HepG2 (cell line): ENCODE results near the gene NT5DC2. TPM values are rescaled to one million over a fixed set of nuclear protein-coding genes. Genes with fewer than 3 reads are reported as not detected.

Source experiments
- CENPT ChIP-seq: sonication (generic); formaldehyde crosslinking; IDR thresholded peaks from 2 replicates; pipeline ENCODE4 v1.8.0; 2022; ENCODE audit warnings: low read depth, mild to moderate bottlenecking, moderate library complexity, missing genetic modification reagents
- DMAP1 ChIP-seq: IDR thresholded peaks from 2 replicates; pipeline ENCODE4 v1.6.1; 2016
- DPF2 ChIP-seq: sonication (generic); formaldehyde crosslinking; IDR thresholded peaks from 2 replicates; pipeline ENCODE4 v1.4.0; 2020; ENCODE audit warnings: mild to moderate bottlenecking, low read depth, missing genetic modification reagents, borderline replicate concordance
- GZF1 ChIP-seq: sonication (generic); formaldehyde crosslinking; IDR thresholded peaks from 2 replicates; pipeline ENCODE4 v1.5.1; 2020; ENCODE audit warnings: mild to moderate bottlenecking, missing genetic modification reagents
- KLF13 ChIP-seq: sonication (generic); formaldehyde crosslinking; IDR thresholded peaks from 2 replicates; pipeline ENCODE4 v1.4.0; 2020; ENCODE audit warnings: mild to moderate bottlenecking, missing genetic modification reagents
- NCOA5 ChIP-seq: sonication (generic); formaldehyde crosslinking; IDR thresholded peaks from 2 replicates; pipeline ENCODE4 v1.4.0; 2020; ENCODE audit warnings: missing genetic modification reagents
- NR2F6 ChIP-seq, 2 experiments: IDR thresholded peaks; 2 replicates each; pipeline ENCODE4 v1.6.1; 2016; ENCODE audit warnings: antibody characterized with exemption in 1 of 2, mild to moderate bottlenecking in 1 of 2
- SIN3A ChIP-seq: IDR thresholded peaks from 2 replicates; pipeline ENCODE4 v1.6.1; 2011; ENCODE audit warnings: low read depth, mild to moderate bottlenecking, control low read depth, low read length, borderline replicate concordance
- SIX1 ChIP-seq: sonication (generic); formaldehyde crosslinking; IDR thresholded peaks from 2 replicates; pipeline ENCODE4 v1.4.0; 2020; ENCODE audit warnings: missing genetic modification reagents, borderline replicate concordance
- SKI ChIP-seq: fragments of 450-650 bp; IDR thresholded peaks from one replicate; pipeline ENCODE4 v1.6.1; 2018; ENCODE audit warnings: mild to moderate bottlenecking; ENCODE audit not compliant: partially characterized antibody
- SMAD9 ChIP-seq: sonication (generic); formaldehyde crosslinking; IDR thresholded peaks from 2 replicates; pipeline ENCODE4 v1.5.1; 2020; ENCODE audit warnings: mild to moderate bottlenecking, missing genetic modification reagents
- SP5 ChIP-seq: IDR thresholded peaks from 2 replicates; pipeline ENCODE4 v1.6.1; 2016; ENCODE audit warnings: low read depth, borderline replicate concordance
- ZKSCAN5 ChIP-seq: sonication (generic); formaldehyde crosslinking; IDR thresholded peaks from 2 replicates; pipeline ENCODE4 v1.5.1; 2020; ENCODE audit warnings: mild to moderate bottlenecking, missing genetic modification reagents
- ZNF230 ChIP-seq: sonication (generic); formaldehyde crosslinking; IDR thresholded peaks from 2 replicates; pipeline ENCODE4 v1.4.0; 2020; ENCODE audit warnings: mild to moderate bottlenecking, missing genetic modification reagents
- ZNF432 ChIP-seq: sonication (generic); formaldehyde crosslinking; IDR thresholded peaks from 2 replicates; pipeline ENCODE4 v1.5.0; 2020; ENCODE audit warnings: missing genetic modification reagents, mild to moderate bottlenecking, borderline replicate concordance
- ZNF460 ChIP-seq: sonication (generic); formaldehyde crosslinking; IDR thresholded peaks from 2 replicates; pipeline ENCODE4 v1.5.1; 2020; ENCODE audit warnings: missing genetic modification reagents, mild to moderate bottlenecking, borderline replicate concordance
- ZNF598 ChIP-seq: sonication (generic); formaldehyde crosslinking; IDR thresholded peaks from 2 replicates; pipeline ENCODE4 v1.5.1; 2020; ENCODE audit warnings: mild to moderate bottlenecking, missing genetic modification reagents, borderline replicate concordance
- ZZZ3 ChIP-seq: sonication (generic); formaldehyde crosslinking; IDR thresholded peaks from 2 replicates; pipeline ENCODE4 v1.4.0; 2020; ENCODE audit warnings: missing genetic modification reagents, mild to moderate bottlenecking, borderline replicate concordance
- polyA plus RNA-seq, 8 experiments: library from polyadenylated mRNA; depleted of rRNA in 3 of 8; stranded (reverse) in 7 of 8; unstranded in 1 of 8; fragments of >200 nt; fragmentation: Illumina TruSeq in 4 of 8; extraction: Trizol in 4 of 8; gene quantifications; 2 replicates each; pipeline versions ENCODE4 v1.2.1 to v1.2.3, GENCODE V29; 2011 to 2016; ENCODE audit warnings: low read depth in 4 of 8, missing spikeins in 1 of 8, mixed read lengths in 1 of 8; ENCODE audit not compliant: insufficient read depth in 1 of 8
- total RNA-seq, 5 experiments: library from RNA; depleted of rRNA; stranded (reverse); fragments of >200 nt; fragmentation: Illumina TruSeq; extraction: Trizol; gene quantifications; 2 replicates each; pipeline ENCODE4 v1.2.3, GENCODE V29; 2016; ENCODE audit warnings: low read depth in 1 of 5
- TF ChIP-seq, protein P1 (sequence below): fragments of 450-650 bp; IDR thresholded peaks from 2 replicates; pipeline ENCODE4 v1.6.1; 2017; ENCODE audit warnings: mild to moderate bottlenecking
- TF ChIP-seq, protein P2 (sequence below): sonication (generic); formaldehyde crosslinking; IDR thresholded peaks from 2 replicates; pipeline ENCODE4 v1.5.0; 2020; ENCODE audit warnings: missing genetic modification reagents, mild to moderate bottlenecking, borderline replicate concordance
- TF ChIP-seq, protein P3 (sequence below): sonication (generic); formaldehyde crosslinking; IDR thresholded peaks from 2 replicates; pipeline ENCODE4 v1.5.1; 2020; ENCODE audit warnings: missing genetic modification reagents, mild to moderate bottlenecking, borderline replicate concordance
- TF ChIP-seq, protein P4 (sequence below): sonication (generic); formaldehyde crosslinking; IDR thresholded peaks from 2 replicates; pipeline ENCODE4 v1.8.0; 2022; ENCODE audit warnings: mild to moderate bottlenecking, missing genetic modification reagents, moderate library complexity
- TF ChIP-seq, protein P5 (sequence below): sonication (generic); formaldehyde crosslinking; IDR thresholded peaks from 2 replicates; pipeline ENCODE4 v1.5.1; 2020; ENCODE audit warnings: missing genetic modification reagents, mild to moderate bottlenecking, borderline replicate concordance

Gene NT5DC2
- total and polyA plus RNA-seq, 2 of the 13 experiments (the other 11 are each of a cell fraction or from before 2014, with no cell fraction given): 131 to 240 TPM

DNA sequence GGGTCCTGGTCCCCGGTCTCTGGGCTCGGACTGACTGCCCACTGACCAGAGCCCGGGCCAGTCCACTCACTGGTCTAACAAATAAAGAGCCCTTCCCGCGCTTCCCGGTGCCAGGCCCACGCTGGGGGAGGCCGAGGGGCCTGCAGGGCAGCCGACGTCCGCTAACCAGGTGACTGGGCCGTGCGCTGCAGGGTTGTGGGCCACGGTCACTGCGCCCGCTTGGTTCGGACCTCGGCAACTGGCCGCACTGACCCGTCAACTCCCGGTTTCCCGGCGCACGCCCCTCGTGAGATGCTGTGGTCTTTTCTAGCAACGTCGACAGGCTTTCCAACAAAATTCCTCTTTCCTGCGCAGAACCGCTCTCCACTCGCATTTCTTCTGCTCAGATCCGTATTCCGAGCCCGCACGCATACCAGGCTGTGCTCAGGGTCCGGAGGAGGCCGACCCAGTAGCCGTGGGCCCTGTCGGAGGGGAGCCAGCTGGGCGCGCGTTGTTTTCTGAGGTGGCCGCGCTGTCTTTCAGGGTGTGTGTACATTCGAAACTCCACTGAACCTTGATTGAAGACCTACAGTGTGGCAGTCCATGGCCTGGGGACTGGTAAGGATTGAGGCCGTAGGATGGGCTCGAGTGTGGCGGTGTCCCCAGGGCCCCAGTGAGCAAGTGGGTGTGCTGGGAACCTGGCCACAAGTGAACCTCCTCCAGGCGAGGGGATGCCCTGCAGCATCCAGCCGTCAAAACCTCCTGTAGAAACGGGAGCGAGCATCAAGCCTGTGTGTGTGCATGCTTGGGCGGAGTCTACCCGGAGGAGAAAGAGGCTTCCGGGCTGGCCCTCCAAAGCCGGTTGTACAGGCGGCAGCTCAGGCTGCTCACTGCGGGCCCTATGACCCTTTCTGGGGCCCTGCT is 875 bp upstream of the NT5DC2 start (continued):
- TF ChIP-seq ZKSCAN5 (CRISPR knock-in tag) (no peak), ZNF460 (CRISPR knock-in tag) (no peak), CENPT (no peak), ZZZ3 (CRISPR knock-in tag) (no peak), SMAD9 (no peak), SIX1 (CRISPR knock-in tag) (no peak), SIN3A (peak; percentile 59; the same call in 1 of the 2 replicates), ZNF598 (CRISPR knock-in tag) (peak; percentile 74; the same call in 1 of the 2 replicates), SKI (no peak), ZNF230 (CRISPR knock-in tag) (peak; percentile 12; the same call in 1 of the 2 replicates), NR2F6 (IDR thresholded peaks at IDR 0.05) (no peak), NR2F6 (CRISPR knock-in tag; IDR thresholded peaks at IDR 0.05) (no peak), DMAP1 (CRISPR knock-in tag) (0 out of 2 replicates have a peak, but pooled peaks have one; percentile 13), SP5 (CRISPR knock-in tag) (no peak; the same call in 1 of the 2 replicates), DPF2 (no peak), KLF13 (CRISPR knock-in tag) (no peak), NCOA5 (CRISPR knock-in tag) (no peak), GZF1 (CRISPR knock-in tag) (peak; percentile 61; the same call in 1 of the 2 replicates), ZNF432 (no peak)
- TF ChIP-seq, protein P1, sequence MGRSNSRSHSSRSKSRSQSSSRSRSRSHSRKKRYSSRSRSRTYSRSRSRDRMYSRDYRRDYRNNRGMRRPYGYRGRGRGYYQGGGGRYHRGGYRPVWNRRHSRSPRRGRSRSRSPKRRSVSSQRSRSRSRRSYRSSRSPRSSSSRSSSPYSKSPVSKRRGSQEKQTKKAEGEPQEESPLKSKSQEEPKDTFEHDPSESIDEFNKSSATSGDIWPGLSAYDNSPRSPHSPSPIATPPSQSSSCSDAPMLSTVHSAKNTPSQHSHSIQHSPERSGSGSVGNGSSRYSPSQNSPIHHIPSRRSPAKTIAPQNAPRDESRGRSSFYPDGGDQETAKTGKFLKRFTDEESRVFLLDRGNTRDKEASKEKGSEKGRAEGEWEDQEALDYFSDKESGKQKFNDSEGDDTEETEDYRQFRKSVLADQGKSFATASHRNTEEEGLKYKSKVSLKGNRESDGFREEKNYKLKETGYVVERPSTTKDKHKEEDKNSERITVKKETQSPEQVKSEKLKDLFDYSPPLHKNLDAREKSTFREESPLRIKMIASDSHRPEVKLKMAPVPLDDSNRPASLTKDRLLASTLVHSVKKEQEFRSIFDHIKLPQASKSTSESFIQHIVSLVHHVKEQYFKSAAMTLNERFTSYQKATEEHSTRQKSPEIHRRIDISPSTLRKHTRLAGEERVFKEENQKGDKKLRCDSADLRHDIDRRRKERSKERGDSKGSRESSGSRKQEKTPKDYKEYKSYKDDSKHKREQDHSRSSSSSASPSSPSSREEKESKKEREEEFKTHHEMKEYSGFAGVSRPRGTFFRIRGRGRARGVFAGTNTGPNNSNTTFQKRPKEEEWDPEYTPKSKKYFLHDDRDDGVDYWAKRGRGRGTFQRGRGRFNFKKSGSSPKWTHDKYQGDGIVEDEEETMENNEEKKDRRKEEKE: no peak
- TF ChIP-seq, protein P2, sequence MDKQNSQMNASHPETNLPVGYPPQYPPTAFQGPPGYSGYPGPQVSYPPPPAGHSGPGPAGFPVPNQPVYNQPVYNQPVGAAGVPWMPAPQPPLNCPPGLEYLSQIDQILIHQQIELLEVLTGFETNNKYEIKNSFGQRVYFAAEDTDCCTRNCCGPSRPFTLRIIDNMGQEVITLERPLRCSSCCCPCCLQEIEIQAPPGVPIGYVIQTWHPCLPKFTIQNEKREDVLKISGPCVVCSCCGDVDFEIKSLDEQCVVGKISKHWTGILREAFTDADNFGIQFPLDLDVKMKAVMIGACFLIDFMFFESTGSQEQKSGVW: no peak
- TF ChIP-seq, protein P3, sequence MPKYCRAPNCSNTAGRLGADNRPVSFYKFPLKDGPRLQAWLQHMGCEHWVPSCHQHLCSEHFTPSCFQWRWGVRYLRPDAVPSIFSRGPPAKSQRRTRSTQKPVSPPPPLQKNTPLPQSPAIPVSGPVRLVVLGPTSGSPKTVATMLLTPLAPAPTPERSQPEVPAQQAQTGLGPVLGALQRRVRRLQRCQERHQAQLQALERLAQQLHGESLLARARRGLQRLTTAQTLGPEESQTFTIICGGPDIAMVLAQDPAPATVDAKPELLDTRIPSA (CRISPR knock-in tag): no peak
- TF ChIP-seq, protein P4, sequence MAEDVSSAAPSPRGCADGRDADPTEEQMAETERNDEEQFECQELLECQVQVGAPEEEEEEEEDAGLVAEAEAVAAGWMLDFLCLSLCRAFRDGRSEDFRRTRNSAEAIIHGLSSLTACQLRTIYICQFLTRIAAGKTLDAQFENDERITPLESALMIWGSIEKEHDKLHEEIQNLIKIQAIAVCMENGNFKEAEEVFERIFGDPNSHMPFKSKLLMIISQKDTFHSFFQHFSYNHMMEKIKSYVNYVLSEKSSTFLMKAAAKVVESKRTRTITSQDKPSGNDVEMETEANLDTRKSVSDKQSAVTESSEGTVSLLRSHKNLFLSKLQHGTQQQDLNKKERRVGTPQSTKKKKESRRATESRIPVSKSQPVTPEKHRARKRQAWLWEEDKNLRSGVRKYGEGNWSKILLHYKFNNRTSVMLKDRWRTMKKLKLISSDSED (CRISPR knock-in tag): no peak
- TF ChIP-seq, protein P5, sequence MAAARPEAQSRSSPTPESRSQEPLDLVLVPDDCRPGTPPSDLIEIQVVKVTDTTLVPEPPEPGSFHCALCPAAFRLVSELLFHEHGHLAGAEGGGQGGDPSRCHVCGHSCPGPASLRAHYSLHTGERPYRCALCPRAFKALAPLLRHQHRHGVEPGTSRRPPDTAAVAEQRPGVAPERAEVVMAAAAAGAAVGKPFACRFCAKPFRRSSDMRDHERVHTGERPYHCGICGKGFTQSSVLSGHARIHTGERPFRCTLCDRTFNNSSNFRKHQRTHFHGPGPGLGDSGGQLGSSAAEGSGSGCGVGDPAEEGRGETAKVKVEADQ (CRISPR knock-in tag): peak; percentile 41
